Measurements from ENCODE around the gene KLHL25. TPM values are rescaled to one million over a fixed set of nuclear protein-coding genes. Genes with fewer than 3 reads are reported as not detected.
A peak's percentile ranks its signal among the peaks of the same experiment; 100 is the strongest.

The KLHL25 gene
- total and polyA plus RNA-seq, 2 of the 13 experiments (the other 11 are each of a cell fraction or from before 2014, with no cell fraction given) = 3.7 to 8.2 TPM

DNA sequence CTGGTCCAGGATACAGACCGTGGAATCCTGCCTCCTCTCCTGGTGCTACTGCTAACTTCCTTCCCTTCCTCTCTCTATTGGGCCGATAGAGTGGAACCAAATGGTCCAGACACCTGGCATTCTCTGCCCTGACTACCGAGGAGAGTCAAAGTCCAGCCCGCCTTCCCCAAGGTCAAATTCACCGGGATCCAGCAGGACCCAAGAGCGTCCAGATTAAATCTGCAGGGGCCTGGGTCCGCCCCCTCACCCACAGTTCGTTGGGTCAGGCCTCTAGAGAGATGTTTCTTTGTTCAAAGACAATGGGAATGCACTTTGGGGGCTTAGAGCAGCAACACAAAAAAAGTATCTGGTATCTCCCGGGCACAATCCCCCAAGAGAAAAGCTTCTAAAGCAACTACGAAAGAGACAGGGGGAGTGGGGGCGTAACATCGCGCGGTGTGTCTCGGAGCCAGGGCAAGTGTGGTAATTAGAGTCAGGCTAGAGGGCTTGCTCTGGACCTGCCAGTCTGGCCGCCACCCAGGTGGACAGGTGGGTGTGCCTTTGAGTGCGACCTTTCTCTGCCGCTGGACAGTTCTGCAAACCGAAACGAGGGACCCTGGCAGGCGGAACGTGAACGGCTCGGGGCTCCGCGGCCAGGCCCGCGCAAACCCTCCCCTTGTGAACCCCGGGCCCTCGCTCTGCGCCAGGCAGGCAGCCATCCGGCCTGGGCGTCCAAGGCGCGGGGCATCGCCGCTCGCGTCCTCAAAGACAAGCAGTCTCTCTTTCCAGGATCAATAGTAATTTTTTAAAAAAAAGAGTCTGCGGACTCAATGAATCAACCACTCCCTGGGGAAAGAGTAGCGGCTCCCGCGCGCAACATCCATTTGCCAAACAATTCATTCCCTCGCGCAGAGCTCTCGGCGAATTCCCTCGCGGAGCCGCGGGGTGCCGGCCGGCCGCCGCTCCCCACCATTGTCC lies 806 bp downstream of the KLHL25 start (continued):
- TF ChIP-seq PCBP1 (IDR thresholded peaks at IDR 0.05; ENCODE audit: borderline replicate concordance, low read depth, low read length) (0 out of 2 replicates have a peak, but pooled peaks have one; percentile 10), HNRNPLL (IDR thresholded peaks at IDR 0.05; ENCODE audit: low read depth, low read length, poor library complexity, severe bottlenecking) (no peak), GTF2F1 (IDR thresholded peaks at IDR 0.05; ENCODE audit: low read length) (no peak), NCOR1 (IDR thresholded peaks at IDR 0.05; ENCODE audit: borderline replicate concordance, low read length) (0 out of 2 replicates have a peak, but pooled peaks have one; percentile 45), ZMYM4 (CRISPR knock-in tag; IDR thresholded peaks at IDR 0.05) (no peak), TOPORS (CRISPR knock-in tag; IDR thresholded peaks at IDR 0.05) (no peak), YEATS4 (CRISPR knock-in tag; IDR thresholded peaks at IDR 0.05; ENCODE audit: borderline replicate concordance) (no peak), NR2C2 (CRISPR knock-in tag; IDR thresholded peaks at IDR 0.05; ENCODE audit: borderline replicate concordance) (peak; percentile 26; the same call in 1 of the 2 replicates), ZNF234 (CRISPR knock-in tag; conservative IDR thresholded peaks at IDR 0.05) (no peak), BRD4 (CRISPR knock-in tag; IDR thresholded peaks at IDR 0.05) (no peak), ZNF839 (CRISPR knock-in tag; IDR thresholded peaks at IDR 0.05; ENCODE audit: borderline replicate concordance) (peak; percentile 4; the same call in 1 of the 2 replicates), NR2F2 (IDR thresholded peaks at IDR 0.05; ENCODE audit: borderline replicate concordance, low read depth) (no peak), HNF1B (CRISPR knock-in tag; IDR thresholded peaks at IDR 0.05) (no peak), ZNF75D (CRISPR knock-in tag; IDR thresholded peaks at IDR 0.05; ENCODE audit: borderline replicate concordance) (no peak), XRCC5 (optimal IDR thresholded peaks at IDR 0.05; ENCODE audit: low read length) (no peak), HOXA9 (CRISPR knock-in tag; IDR thresholded peaks at IDR 0.05; ENCODE audit: borderline replicate concordance) (no peak), ZMYM3 (CRISPR knock-in tag; IDR thresholded peaks at IDR 0.05) (no peak), SNAPC5 (CRISPR knock-in tag; IDR thresholded peaks at IDR 0.05; ENCODE audit: borderline replicate concordance) (no peak), ZNF138 (CRISPR knock-in tag; IDR thresholded peaks at IDR 0.05; ENCODE audit: low read depth) (no peak), ZSCAN30 (CRISPR knock-in tag; IDR thresholded peaks at IDR 0.05) (no peak), KDM2A (CRISPR knock-in tag; IDR thresholded peaks at IDR 0.05; ENCODE audit: borderline replicate concordance, low read depth) (peak; percentile 23; the same call in 1 of the 2 replicates)
- TF ChIP-seq, protein P1, sequence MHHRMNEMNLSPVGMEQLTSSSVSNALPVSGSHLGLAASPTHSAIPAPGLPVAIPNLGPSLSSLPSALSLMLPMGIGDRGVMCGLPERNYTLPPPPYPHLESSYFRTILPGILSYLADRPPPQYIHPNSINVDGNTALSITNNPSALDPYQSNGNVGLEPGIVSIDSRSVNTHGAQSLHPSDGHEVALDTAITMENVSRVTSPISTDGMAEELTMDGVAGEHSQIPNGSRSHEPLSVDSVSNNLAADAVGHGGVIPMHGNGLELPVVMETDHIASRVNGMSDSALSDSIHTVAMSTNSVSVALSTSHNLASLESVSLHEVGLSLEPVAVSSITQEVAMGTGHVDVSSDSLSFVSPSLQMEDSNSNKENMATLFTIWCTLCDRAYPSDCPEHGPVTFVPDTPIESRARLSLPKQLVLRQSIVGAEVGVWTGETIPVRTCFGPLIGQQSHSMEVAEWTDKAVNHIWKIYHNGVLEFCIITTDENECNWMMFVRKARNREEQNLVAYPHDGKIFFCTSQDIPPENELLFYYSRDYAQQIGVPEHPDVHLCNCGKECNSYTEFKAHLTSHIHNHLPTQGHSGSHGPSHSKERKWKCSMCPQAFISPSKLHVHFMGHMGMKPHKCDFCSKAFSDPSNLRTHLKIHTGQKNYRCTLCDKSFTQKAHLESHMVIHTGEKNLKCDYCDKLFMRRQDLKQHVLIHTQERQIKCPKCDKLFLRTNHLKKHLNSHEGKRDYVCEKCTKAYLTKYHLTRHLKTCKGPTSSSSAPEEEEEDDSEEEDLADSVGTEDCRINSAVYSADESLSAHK (CRISPR knock-in tag; IDR thresholded peaks at IDR 0.05; ENCODE audit: borderline replicate concordance) = no peak
- TF ChIP-seq, protein P2, sequence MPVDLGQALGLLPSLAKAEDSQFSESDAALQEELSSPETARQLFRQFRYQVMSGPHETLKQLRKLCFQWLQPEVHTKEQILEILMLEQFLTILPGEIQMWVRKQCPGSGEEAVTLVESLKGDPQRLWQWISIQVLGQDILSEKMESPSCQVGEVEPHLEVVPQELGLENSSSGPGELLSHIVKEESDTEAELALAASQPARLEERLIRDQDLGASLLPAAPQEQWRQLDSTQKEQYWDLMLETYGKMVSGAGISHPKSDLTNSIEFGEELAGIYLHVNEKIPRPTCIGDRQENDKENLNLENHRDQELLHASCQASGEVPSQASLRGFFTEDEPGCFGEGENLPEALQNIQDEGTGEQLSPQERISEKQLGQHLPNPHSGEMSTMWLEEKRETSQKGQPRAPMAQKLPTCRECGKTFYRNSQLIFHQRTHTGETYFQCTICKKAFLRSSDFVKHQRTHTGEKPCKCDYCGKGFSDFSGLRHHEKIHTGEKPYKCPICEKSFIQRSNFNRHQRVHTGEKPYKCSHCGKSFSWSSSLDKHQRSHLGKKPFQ (CRISPR knock-in tag; IDR thresholded peaks at IDR 0.05; ENCODE audit: insufficient replicate concordance) = no peak

Measured in HepG2 (cell line).